Right lobe of liver (tissue), 6 donors: Measurements from ENCODE around the gene IPMK. TPM values are rescaled to one million over a fixed set of nuclear protein-coding genes. Genes with fewer than 3 reads are reported as not detected.

Source experiments
- ATAC-seq, 4 donors: fragments of 200-7000 bp; cut with Tn5 transposase; one replicate each; pipeline ENCODE4 v1.9.1; 2020; ENCODE audit warnings: mild to moderate bottlenecking in 4 of 4, moderate library complexity in 4 of 4
- DNase-seq, 3 donors: peaks; one replicate each; pipeline ENCODE4 v3.0.0-alpha.2; 2020
- H3K27ac ChIP-seq, 3 donors: fragments of 200-600 bp; one replicate each; pipeline ENCODE4 v1.8.0; 2022
- H3K27me3 ChIP-seq, 2 donors: fragments of 200-600 bp; one replicate each; pipeline ENCODE4 v1.8.0; 2022
- H3K36me3 ChIP-seq, 4 donors: fragments of 200-600 bp; sonication (generic) in 1 of 4; one replicate each; pipeline versions ENCODE4 v1.5.1 to v1.8.0; 2017 to 2022; ENCODE audit warnings: control low read depth in 1 of 4
- H3K4me1 ChIP-seq, 4 donors: fragments of 200-600 bp; sonication (generic) in 1 of 4; one replicate each; pipeline versions ENCODE4 v1.5.1 to v1.8.0; 2017 to 2022; ENCODE audit warnings: control low read depth in 1 of 4
- H3K4me3 ChIP-seq, 3 donors: fragments of 200-600 bp; one replicate each; pipeline ENCODE4 v1.8.0; 2022
- H3K9me3 ChIP-seq, 4 donors: fragments of 200-600 bp; sonication (generic) in 1 of 4; one replicate each; pipeline versions ENCODE4 v1.5.1 to v1.8.0; 2017 to 2022; ENCODE audit warnings: control low read depth in 1 of 4
- CTCF ChIP-seq, 4 donors: fragments of 200-600 bp in 3 of 4; fragments of 450-650 bp in 1 of 4; IDR thresholded peaks; one replicate each; pipeline versions ENCODE4 v1.5.1 to v1.8.0; 2016 to 2022; ENCODE audit warnings: antibody characterized with exemption in 4 of 4, mild to moderate bottlenecking in 2 of 4
- POLR2A ChIP-seq: fragments of 450-650 bp; IDR thresholded peaks from one replicate; pipeline ENCODE4 v1.6.1; 2017; ENCODE audit warnings: antibody characterized with exemption, mild to moderate bottlenecking
- WGBS: methylation state at CpG from one replicate; pipeline ENCODE4 v1.1.6; 2018; ENCODE audit warnings: low coverage, low lambda C conversion rate; ENCODE audit not compliant: insufficient coverage; ENCODE audit errors: missing lambda C conversion rate; 5-methylcytosine and 5-hydroxymethylcytosine counted together
- intact Hi-C, 2 donors: fragments of 100-400 bp; cut with DNase I; formaldehyde crosslinking; loops; one replicate each; pipeline versions ENCODE4 v1.11.2 to v1.14.1; 2022
- total RNA-seq, 6 experiments: library from RNA; depleted of rRNA in 2 of 6; stranded (reverse); fragments of >200 nt in 2 of 6; fragmentation: NEBNext Ultra II Directional in 3 of 6; extraction: Animal tissue kit (Norgen Biotek cat#: 25700) in 3 of 6; gene quantifications; one replicate each; pipeline versions ENCODE4 v1.1.0 to v1.2.4, GENCODE V29; 2016 to 2023
- donor health status: DM: no; HTN: yes; CAD: no.
- donor health status: DM: no; HTN: no; CAD: no.
- donor health status: DM: no; HTN: no; CAD: no.
- donor health status: DM: no; HTN: yes; CAD: no.
- donor health status: DM: no; HTN: yes; CAD: no.

The IPMK gene
- total RNA-seq, 6 experiments from 2014 or later: 2.8 to 8.1 (median 4.7) TPM

GRCh38 chr10:58173391-58173790, 94.3 kb downstream of the IPMK start:
- Histone ChIP-seq H3K4me1 (no peaks in the 10 kb centered on the region), H3K36me3 (no peaks in the 10 kb centered on the region), H3K4me3 (no peak overlapping the region), H3K27me3 (no peaks in the 10 kb centered on the region), H3K27ac (no peak overlapping the region), H3K9me3 (no peaks in the 10 kb centered on the region)
- intact Hi-C loops: loop anchor here in 1 of 2 donors (10.0 kb wide), 1 partner anchor 121 kb away; no protein-coding TSS in a partner anchor
- 43% methylated on average over 1 of the region's 2 CpGs for whole genome bisulfite sequencing
- ATAC-seq (no peak), DNase-seq (no peak)
- TF ChIP-seq POLR2A (no peak), CTCF (IDR thresholded peaks at IDR 0.05) (no peak)

GRCh38 chr10:58171146-58171545, 96.5 kb downstream of the IPMK start:
- no peak for DNase-seq
- 77% methylated on average over 1 of the region's 1 CpG for WGBS
- Histone ChIP-seq H3K27ac (no peak overlapping the region), H3K27me3 (no peaks in the 10 kb centered on the region), H3K4me3 (no peak overlapping the region), H3K4me1 (no peaks in the 10 kb centered on the region), H3K36me3 (no peaks in the 10 kb centered on the region), H3K9me3 (no peaks in the 10 kb centered on the region)
- TF ChIP-seq POLR2A: no peak
- no peak for TF ChIP-seq CTCF (IDR thresholded peaks at IDR 0.05)
- intact Hi-C loops: loop anchor here in 1 of 2 donors (10.0 kb wide), 1 partner anchor 124 kb away; no protein-coding TSS in a partner anchor
- ATAC-seq: no peak

GRCh38 chr10:58164517-58164916, 103.2 kb downstream of the IPMK start:
- Histone ChIP-seq H3K36me3 (no peaks in the 10 kb centered on the region), H3K9me3 (peaks cover 0 to 2% (median 0%) of the 10 kb centered on the region in 4 donors), H3K4me3 (no peak overlapping the region), H3K27ac (no peak overlapping the region), H3K4me1 (no peaks in the 10 kb centered on the region), H3K27me3 (no peaks in the 10 kb centered on the region)
- WGBS: 71% methylated on average over 4 of the region's 4 CpGs
- intact Hi-C loops: no loop called here
- DNase-seq (no peak), ATAC-seq (no peak)
- TF ChIP-seq POLR2A: no peak
- no peak for TF ChIP-seq CTCF (IDR thresholded peaks at IDR 0.05)

GRCh38 chr10:58158806-58159205, 108.9 kb downstream of the IPMK start:
- Histone ChIP-seq H3K36me3 (no peaks in the 10 kb centered on the region), H3K4me3 (no peak overlapping the region), H3K27ac (no peak overlapping the region), H3K27me3 (no peaks in the 10 kb centered on the region), H3K4me1 (no peaks in the 10 kb centered on the region), H3K9me3 (peaks cover 0 to 2% (median 0%) of the 10 kb centered on the region in 4 donors)
- intact Hi-C loops: no loop called here
- 73% methylated on average over 4 of the region's 4 CpGs for WGBS
- TF ChIP-seq POLR2A: no peak
- TF ChIP-seq CTCF (IDR thresholded peaks at IDR 0.05): no peak
- no peak for ATAC-seq
- DNase-seq: no peak
